Measurements from ENCODE around the gene NPIPA1. TPM values are rescaled to one million over a fixed set of nuclear protein-coding genes. Genes with fewer than 3 reads are reported as not detected.
A peak's percentile ranks its signal among the peaks of the same experiment; 100 is the strongest.
"Not testable (repeated sequence)": the region's sequence is repeated elsewhere in the genome, so short reads cannot be mapped to it uniquely, and the experiment has no call there.

Gene NPIPA1
- total and polyA plus RNA-seq, 3 donors from 2014 or later = 169 to 173 (median 170) TPM

GRCh38 chr16:14912588-14912987, 24.7 kb upstream of the NPIPA1 start:
- intact Hi-C loops (cut with DNase I; ENCODE audit: low total_unique reads); H3K9me3 ChIP-seq; H3K36me3 ChIP-seq (ENCODE audit: low read depth, missing control alignments); H3K4me1 ChIP-seq; H3K27me3 ChIP-seq; H3K4me3 ChIP-seq; H3K27ac ChIP-seq; DNase-seq: not testable (repeated sequence)
- whole genome bisulfite sequencing, 2 donors = no CpG with 5 or more reads among the region's 11 CpGs

GRCh38 chr16:14918504-14918903, 18.7 kb upstream of the NPIPA1 start:
- H3K9me3 ChIP-seq; H3K27me3 ChIP-seq; H3K27ac ChIP-seq; H3K4me3 ChIP-seq; H3K36me3 ChIP-seq (ENCODE audit: low read depth, missing control alignments); H3K4me1 ChIP-seq; intact Hi-C loops (cut with DNase I; ENCODE audit: low total_unique reads); DNase-seq: not testable (repeated sequence)
- 71 to 80% methylated on average over 1 to 12 of the region's 21 CpGs for WGBS, 2 donors

- H3K27ac ChIP-seq; H3K36me3 ChIP-seq (ENCODE audit: low read depth, missing control alignments); H3K9me3 ChIP-seq; H3K4me1 ChIP-seq; H3K27me3 ChIP-seq; H3K4me3 ChIP-seq; intact Hi-C loops (cut with DNase I; ENCODE audit: low total_unique reads): not testable (repeated sequence)
- 81 to 89% methylated on average over 3 to 25 of the region's 41 CpGs for WGBS, 2 donors
- DNase-seq = peak; percentile 15
These were observed 17.2 kb upstream of the NPIPA1 start for GRCh38 chr16:14919837-14920600.

- H3K27me3 ChIP-seq; H3K27ac ChIP-seq; H3K4me1 ChIP-seq; H3K9me3 ChIP-seq; intact Hi-C loops (cut with DNase I; ENCODE audit: low total_unique reads); DNase-seq; H3K4me3 ChIP-seq; H3K36me3 ChIP-seq (ENCODE audit: low read depth, missing control alignments): not testable (repeated sequence)
- 96% methylated on average over 15 of the region's 27 CpGs; no CpG with 5 or more reads in 1 of the 2 donors for WGBS, 2 donors
These were observed 15.0 kb upstream of the NPIPA1 start for GRCh38 chr16:14922285-14922684.

- H3K27ac ChIP-seq; H3K4me3 ChIP-seq; H3K27me3 ChIP-seq; H3K36me3 ChIP-seq (ENCODE audit: low read depth, missing control alignments); intact Hi-C loops (cut with DNase I; ENCODE audit: low total_unique reads); H3K9me3 ChIP-seq; DNase-seq; H3K4me1 ChIP-seq: not testable (repeated sequence)
- WGBS, 2 donors = 83% methylated on average over 11 of the region's 16 CpGs; no CpG with 5 or more reads in 1 of the 2 donors
These were observed 14.3 kb upstream of the NPIPA1 start for GRCh38 chr16:14922968-14923367.

- H3K9me3 ChIP-seq; H3K4me3 ChIP-seq; H3K4me1 ChIP-seq; intact Hi-C loops (cut with DNase I; ENCODE audit: low total_unique reads); H3K36me3 ChIP-seq (ENCODE audit: low read depth, missing control alignments); H3K27ac ChIP-seq; DNase-seq; H3K27me3 ChIP-seq: not testable (repeated sequence)
- 79% methylated on average over 9 of the region's 31 CpGs; no CpG with 5 or more reads in 1 of the 2 donors for WGBS, 2 donors
These were observed 13.7 kb upstream of the NPIPA1 start for GRCh38 chr16:14923394-14924088.

GRCh38 chr16:14924359-14924758, 12.9 kb upstream of the NPIPA1 start:
- H3K27ac ChIP-seq; DNase-seq; H3K4me3 ChIP-seq; H3K36me3 ChIP-seq (ENCODE audit: low read depth, missing control alignments); intact Hi-C loops (cut with DNase I; ENCODE audit: low total_unique reads); H3K9me3 ChIP-seq; H3K27me3 ChIP-seq; H3K4me1 ChIP-seq: not testable (repeated sequence)
- WGBS, 2 donors = no CpG with 5 or more reads among the region's 17 CpGs

- H3K36me3 ChIP-seq (ENCODE audit: low read depth, missing control alignments); H3K27me3 ChIP-seq; H3K27ac ChIP-seq; H3K4me3 ChIP-seq; intact Hi-C loops (cut with DNase I; ENCODE audit: low total_unique reads); DNase-seq; H3K9me3 ChIP-seq; H3K4me1 ChIP-seq: not testable (repeated sequence)
- no CpG with 5 or more reads among the region's 18 CpGs for WGBS, 2 donors
These were observed 12.3 kb upstream of the NPIPA1 start for GRCh38 chr16:14924982-14925381.

- H3K36me3 ChIP-seq (ENCODE audit: low read depth, missing control alignments); H3K4me1 ChIP-seq; H3K27ac ChIP-seq; H3K4me3 ChIP-seq; H3K27me3 ChIP-seq; H3K9me3 ChIP-seq; intact Hi-C loops (cut with DNase I; ENCODE audit: low total_unique reads): not testable (repeated sequence)
- DNase-seq = peak; percentile 12
- 60 to 76% methylated on average over 7 to 9 of the region's 31 CpGs for WGBS, 2 donors
These were observed 9.1 kb upstream of the NPIPA1 start for GRCh38 chr16:14928064-14928714.

- H3K27me3 ChIP-seq; H3K27ac ChIP-seq; H3K4me1 ChIP-seq; DNase-seq; H3K36me3 ChIP-seq (ENCODE audit: low read depth, missing control alignments); H3K9me3 ChIP-seq; H3K4me3 ChIP-seq; intact Hi-C loops (cut with DNase I; ENCODE audit: low total_unique reads): not testable (repeated sequence)
- WGBS, 2 donors = 83% methylated on average over 22 of the region's 26 CpGs; no CpG with 5 or more reads in 1 of the 2 donors
These were observed 8.1 kb upstream of the NPIPA1 start for GRCh38 chr16:14929176-14929575.

- H3K27ac ChIP-seq; intact Hi-C loops (cut with DNase I; ENCODE audit: low total_unique reads); H3K9me3 ChIP-seq; H3K27me3 ChIP-seq; H3K4me1 ChIP-seq; DNase-seq; H3K36me3 ChIP-seq (ENCODE audit: low read depth, missing control alignments); H3K4me3 ChIP-seq: not testable (repeated sequence)
- no CpG with 5 or more reads among the region's 25 CpGs for WGBS, 2 donors
These were observed 7.0 kb upstream of the NPIPA1 start for GRCh38 chr16:14930246-14930645.

- H3K27ac ChIP-seq; H3K27me3 ChIP-seq; intact Hi-C loops (cut with DNase I; ENCODE audit: low total_unique reads); H3K36me3 ChIP-seq (ENCODE audit: low read depth, missing control alignments); H3K9me3 ChIP-seq; H3K4me1 ChIP-seq; H3K4me3 ChIP-seq: not testable (repeated sequence)
- 94% methylated on average over 10 of the region's 19 CpGs; no CpG with 5 or more reads in 1 of the 2 donors for WGBS, 2 donors
- DNase-seq = peak; percentile 14
These were observed 6.3 kb upstream of the NPIPA1 start for GRCh38 chr16:14930971-14931370.

Data from testis (tissue), 3 donors.